ENCODE measurements around the gene ZDHHC3.

Gene ZDHHC3

GRCh38 chr3:44960387-44961026 lies 15.5 kb downstream of the ZDHHC3 start:
- POLR2A ChIA-PET: no interaction called here
- TF ChIP-seq FOXM1 (IDR thresholded peaks at IDR 0.05; ENCODE audit: borderline replicate concordance) (no peak), FOXA1 (IDR thresholded peaks at IDR 0.05) (no peak), ELF4 (IDR thresholded peaks at IDR 0.05) (no peak), SUZ12 (IDR thresholded peaks at IDR 0.05) (no peak), ARNT (IDR thresholded peaks at IDR 0.05) (no peak), TARDBP (IDR thresholded peaks at IDR 0.05) (no peak), NFRKB (IDR thresholded peaks at IDR 0.05) (no peak), CTBP1 (IDR thresholded peaks at IDR 0.05; ENCODE audit: borderline replicate concordance) (no peak), SP1 (IDR thresholded peaks at IDR 0.05) (no peak), FOXK2 (IDR thresholded peaks at IDR 0.05) (no peak), ZNF384 (IDR thresholded peaks at IDR 0.05) (no peak), HDGF (IDR thresholded peaks at IDR 0.05; ENCODE audit: borderline replicate concordance) (no peak), BHLHE40 (IDR thresholded peaks at IDR 0.05; ENCODE audit: borderline replicate concordance) (no peak), PKNOX1 (IDR thresholded peaks at IDR 0.05) (no peak), L3MBTL2 (conservative IDR thresholded peaks at IDR 0.05) (no peak), LEF1 (IDR thresholded peaks at IDR 0.05; ENCODE audit: borderline replicate concordance) (no peak)
- CTCF ChIA-PET: no interaction called here
- no peak for DNase-seq (ENCODE audit: extremely low spot score)

- ChIA-PET POLR2A (no interaction called here), CTCF (no interaction called here)
- DNase-seq (ENCODE audit: extremely low spot score): no peak
- no peak for TF ChIP-seq ZNF384 (IDR thresholded peaks at IDR 0.05)
- no peak for TF ChIP-seq PKNOX1 (IDR thresholded peaks at IDR 0.05)
- TF ChIP-seq FOXM1 (IDR thresholded peaks at IDR 0.05; ENCODE audit: borderline replicate concordance): no peak
- no peak for TF ChIP-seq L3MBTL2 (conservative IDR thresholded peaks at IDR 0.05)
- no peak for TF ChIP-seq LEF1 (IDR thresholded peaks at IDR 0.05; ENCODE audit: borderline replicate concordance)
- no peak for TF ChIP-seq NFRKB (IDR thresholded peaks at IDR 0.05)
- no peak for TF ChIP-seq CTBP1 (IDR thresholded peaks at IDR 0.05; ENCODE audit: borderline replicate concordance)
- TF ChIP-seq TARDBP (IDR thresholded peaks at IDR 0.05): no peak
- TF ChIP-seq BHLHE40 (IDR thresholded peaks at IDR 0.05; ENCODE audit: borderline replicate concordance): no peak
- no peak for TF ChIP-seq ARNT (IDR thresholded peaks at IDR 0.05)
- no peak for TF ChIP-seq SP1 (IDR thresholded peaks at IDR 0.05)
- TF ChIP-seq ELF4 (IDR thresholded peaks at IDR 0.05): no peak
- no peak for TF ChIP-seq SUZ12 (IDR thresholded peaks at IDR 0.05)
- no peak for TF ChIP-seq FOXK2 (IDR thresholded peaks at IDR 0.05)
- TF ChIP-seq HDGF (IDR thresholded peaks at IDR 0.05; ENCODE audit: borderline replicate concordance): no peak
- TF ChIP-seq FOXA1 (IDR thresholded peaks at IDR 0.05): no peak
Measured at GRCh38 chr3:44958386-44958785, 17.6 kb downstream of the ZDHHC3 start.

- DNase-seq (ENCODE audit: extremely low spot score): no peak
- POLR2A ChIA-PET: no interaction called here
- CTCF ChIA-PET: no interaction called here
Measured at GRCh38 chr3:44957986-44958385, 18.0 kb downstream of the ZDHHC3 start.

GRCh38 chr3:44955917-44956316 lies 20.1 kb downstream of the ZDHHC3 start:
- ChIA-PET POLR2A (no interaction called here), CTCF (no interaction called here)
- no peak for DNase-seq (ENCODE audit: extremely low spot score)
- TF ChIP-seq LEF1 (IDR thresholded peaks at IDR 0.05; ENCODE audit: borderline replicate concordance) (no peak), BHLHE40 (IDR thresholded peaks at IDR 0.05; ENCODE audit: borderline replicate concordance) (no peak), FOXA1 (IDR thresholded peaks at IDR 0.05) (no peak), ZNF384 (IDR thresholded peaks at IDR 0.05) (no peak), FOXK2 (IDR thresholded peaks at IDR 0.05) (no peak), ELF4 (IDR thresholded peaks at IDR 0.05) (no peak), ARNT (IDR thresholded peaks at IDR 0.05) (no peak), PKNOX1 (IDR thresholded peaks at IDR 0.05) (no peak), TARDBP (IDR thresholded peaks at IDR 0.05) (no peak), NFRKB (IDR thresholded peaks at IDR 0.05) (no peak), L3MBTL2 (conservative IDR thresholded peaks at IDR 0.05) (no peak), HDGF (IDR thresholded peaks at IDR 0.05; ENCODE audit: borderline replicate concordance) (no peak), SP1 (IDR thresholded peaks at IDR 0.05) (no peak), FOXM1 (IDR thresholded peaks at IDR 0.05; ENCODE audit: borderline replicate concordance) (no peak), SUZ12 (IDR thresholded peaks at IDR 0.05) (no peak), CTBP1 (IDR thresholded peaks at IDR 0.05; ENCODE audit: borderline replicate concordance) (no peak)

More at GRCh38 chr3:44957986-44958385, 18.0 kb downstream of the ZDHHC3 start:
- TF ChIP-seq NFRKB (IDR thresholded peaks at IDR 0.05): no peak
- no peak for TF ChIP-seq FOXK2 (IDR thresholded peaks at IDR 0.05)
- no peak for TF ChIP-seq CTBP1 (IDR thresholded peaks at IDR 0.05; ENCODE audit: borderline replicate concordance)
- TF ChIP-seq PKNOX1 (IDR thresholded peaks at IDR 0.05): no peak
- TF ChIP-seq ELF4 (IDR thresholded peaks at IDR 0.05): no peak

- TF ChIP-seq SUZ12 (IDR thresholded peaks at IDR 0.05): no peak
- TF ChIP-seq PKNOX1 (IDR thresholded peaks at IDR 0.05): no peak
- no peak for TF ChIP-seq L3MBTL2 (conservative IDR thresholded peaks at IDR 0.05)
- no peak for TF ChIP-seq ZNF384 (IDR thresholded peaks at IDR 0.05)
- no peak for TF ChIP-seq ARNT (IDR thresholded peaks at IDR 0.05)
- no peak for TF ChIP-seq HDGF (IDR thresholded peaks at IDR 0.05; ENCODE audit: borderline replicate concordance)
- TF ChIP-seq CTBP1 (IDR thresholded peaks at IDR 0.05; ENCODE audit: borderline replicate concordance): no peak
- TF ChIP-seq FOXM1 (IDR thresholded peaks at IDR 0.05; ENCODE audit: borderline replicate concordance): no peak
- no peak for TF ChIP-seq SP1 (IDR thresholded peaks at IDR 0.05)
- TF ChIP-seq FOXA1 (IDR thresholded peaks at IDR 0.05): no peak
- no peak for TF ChIP-seq ELF4 (IDR thresholded peaks at IDR 0.05)
- no peak for TF ChIP-seq TARDBP (IDR thresholded peaks at IDR 0.05)
- no peak for TF ChIP-seq LEF1 (IDR thresholded peaks at IDR 0.05; ENCODE audit: borderline replicate concordance)
- no peak for TF ChIP-seq NFRKB (IDR thresholded peaks at IDR 0.05)
- no peak for TF ChIP-seq BHLHE40 (IDR thresholded peaks at IDR 0.05; ENCODE audit: borderline replicate concordance)
- no peak for TF ChIP-seq FOXK2 (IDR thresholded peaks at IDR 0.05)
- POLR2A ChIA-PET: no interaction called here
Measured at GRCh38 chr3:44954962-44955361, 21.0 kb downstream of the ZDHHC3 start.

More at GRCh38 chr3:44954962-44955361, 21.0 kb downstream of the ZDHHC3 start:
- DNase-seq (ENCODE audit: extremely low spot score): no peak
- CTCF ChIA-PET: no interaction called here
